ENCODE measurements around the gene GRK2. TPM values are rescaled to one million over a fixed set of nuclear protein-coding genes. Genes with fewer than 3 reads are reported as not detected.

GRK2 gene
- total RNA-seq, 1 donor from 2014 or later: 100 TPM

DNA sequence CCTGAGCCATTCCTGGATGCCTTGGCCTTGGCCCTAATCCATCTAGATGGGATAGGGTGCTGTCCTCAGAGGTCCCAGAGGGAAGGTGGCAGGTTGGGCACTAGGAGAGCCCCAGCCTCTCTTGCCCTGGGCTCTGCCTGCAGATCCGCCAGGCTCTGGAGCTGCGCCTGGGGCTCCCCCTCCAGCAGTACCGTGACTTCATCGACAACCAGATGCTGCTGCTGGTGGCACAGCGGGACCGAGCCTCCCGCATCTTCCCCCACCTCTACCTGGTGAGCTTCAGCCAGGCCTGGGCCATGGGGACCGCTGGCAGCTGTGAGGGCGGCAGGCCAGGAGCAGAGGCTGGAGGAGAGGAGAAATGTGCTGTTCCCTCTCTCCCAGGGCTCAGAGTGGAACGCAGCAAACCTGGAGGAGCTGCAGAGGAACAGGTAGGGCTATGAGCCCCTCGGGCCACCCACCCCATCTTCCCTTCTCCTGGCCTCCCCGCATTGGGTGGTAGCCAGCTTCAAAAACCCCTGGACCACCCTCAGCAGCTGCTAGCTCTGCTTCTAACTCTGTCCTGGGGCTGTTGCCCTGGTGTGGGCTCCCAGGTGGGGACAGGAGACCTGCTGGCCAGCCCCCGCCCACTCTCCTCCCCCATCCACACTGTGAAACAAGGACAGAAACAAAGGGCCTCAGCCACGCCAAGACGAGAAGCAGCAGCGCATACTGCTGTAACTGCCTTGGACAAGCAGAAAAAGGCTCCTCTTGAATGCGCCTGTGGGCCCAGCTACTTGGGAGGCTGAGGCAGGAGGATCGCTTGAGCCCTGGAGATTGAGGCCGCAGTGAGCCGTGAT is 42.0 kb downstream of the GRK2 start:
- H3K9me3 ChIP-seq: no peaks in the 10 kb centered on the region
- no peaks in the 10 kb centered on the region for H3K27me3 ChIP-seq
- H3K36me3 ChIP-seq: peaks cover 0 to 9% of the 10 kb centered on the region in 2 donors
- H3K4me3 ChIP-seq: no peak overlapping the region
- no peak for TF ChIP-seq POLR2AphosphoS5 (IDR thresholded peaks at IDR 0.05; ENCODE audit: insufficient read depth in 1 of 2, low read depth in 1 of 2)
- TF ChIP-seq, protein P1, sequence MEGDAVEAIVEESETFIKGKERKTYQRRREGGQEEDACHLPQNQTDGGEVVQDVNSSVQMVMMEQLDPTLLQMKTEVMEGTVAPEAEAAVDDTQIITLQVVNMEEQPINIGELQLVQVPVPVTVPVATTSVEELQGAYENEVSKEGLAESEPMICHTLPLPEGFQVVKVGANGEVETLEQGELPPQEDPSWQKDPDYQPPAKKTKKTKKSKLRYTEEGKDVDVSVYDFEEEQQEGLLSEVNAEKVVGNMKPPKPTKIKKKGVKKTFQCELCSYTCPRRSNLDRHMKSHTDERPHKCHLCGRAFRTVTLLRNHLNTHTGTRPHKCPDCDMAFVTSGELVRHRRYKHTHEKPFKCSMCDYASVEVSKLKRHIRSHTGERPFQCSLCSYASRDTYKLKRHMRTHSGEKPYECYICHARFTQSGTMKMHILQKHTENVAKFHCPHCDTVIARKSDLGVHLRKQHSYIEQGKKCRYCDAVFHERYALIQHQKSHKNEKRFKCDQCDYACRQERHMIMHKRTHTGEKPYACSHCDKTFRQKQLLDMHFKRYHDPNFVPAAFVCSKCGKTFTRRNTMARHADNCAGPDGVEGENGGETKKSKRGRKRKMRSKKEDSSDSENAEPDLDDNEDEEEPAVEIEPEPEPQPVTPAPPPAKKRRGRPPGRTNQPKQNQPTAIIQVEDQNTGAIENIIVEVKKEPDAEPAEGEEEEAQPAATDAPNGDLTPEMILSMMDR (IDR thresholded peaks at IDR 0.05): no peak
- no peak for TF ChIP-seq POLR2A (IDR thresholded peaks at IDR 0.05)
- peaks cover 43% of the 10 kb centered on the region for H3K4me1 ChIP-seq
- no peak overlapping the region for H3K27ac ChIP-seq
- DNase-seq (ENCODE audit: extremely low spot score in 2 of 2): no peak
- intact Hi-C loops (cut with DNase I): no loop called here

DNA sequence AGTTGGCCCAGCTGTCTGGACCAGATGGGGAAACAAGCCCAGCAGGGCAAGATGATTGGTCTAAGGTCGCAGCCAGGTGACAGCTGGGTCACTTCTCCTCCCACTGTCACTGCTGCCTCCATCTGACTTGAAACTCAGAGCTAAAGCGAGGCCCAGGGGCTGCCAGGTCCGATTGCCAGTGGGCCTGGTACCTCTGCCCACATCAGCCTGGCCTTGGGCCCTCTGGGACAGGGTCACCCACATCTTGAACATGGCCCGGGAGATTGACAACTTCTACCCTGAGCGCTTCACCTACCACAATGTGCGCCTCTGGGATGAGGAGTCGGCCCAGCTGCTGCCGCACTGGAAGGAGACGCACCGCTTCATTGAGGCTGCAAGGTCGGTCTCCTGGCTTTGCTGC is 42.9 kb downstream of the GRK2 start:
- H3K4me3 ChIP-seq: no peak overlapping the region
- intact Hi-C loops (cut with DNase I): no loop called here
- peaks cover 42% of the 10 kb centered on the region for H3K4me1 ChIP-seq
- H3K36me3 ChIP-seq: peaks cover 0 to 9% of the 10 kb centered on the region in 2 donors
- DNase-seq (ENCODE audit: extremely low spot score in 2 of 2): no peak
- no peaks in the 10 kb centered on the region for H3K27me3 ChIP-seq
- TF ChIP-seq POLR2AphosphoS5 (IDR thresholded peaks at IDR 0.05; ENCODE audit: insufficient read depth in 1 of 2, low read depth in 1 of 2) (no peak), POLR2A (IDR thresholded peaks at IDR 0.05) (no peak)
- TF ChIP-seq, protein P1 (IDR thresholded peaks at IDR 0.05): no peak
- H3K27ac ChIP-seq: no peak overlapping the region
- no peaks in the 10 kb centered on the region for H3K9me3 ChIP-seq

DNA sequence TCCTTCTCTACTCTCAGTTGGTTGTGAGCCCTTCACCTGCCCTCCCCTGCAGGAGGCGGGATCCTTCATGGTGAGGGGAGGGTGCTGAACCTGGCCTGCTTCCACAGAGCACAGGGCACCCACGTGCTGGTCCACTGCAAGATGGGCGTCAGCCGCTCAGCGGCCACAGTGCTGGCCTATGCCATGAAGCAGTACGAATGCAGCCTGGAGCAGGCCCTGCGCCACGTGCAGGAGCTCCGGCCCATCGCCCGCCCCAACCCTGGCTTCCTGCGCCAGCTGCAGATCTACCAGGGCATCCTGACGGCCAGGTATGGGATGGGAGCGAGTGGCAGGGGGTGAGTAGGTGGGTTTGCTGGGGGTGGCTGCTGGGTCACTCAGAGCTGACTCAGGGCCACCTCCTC is 43.4 kb downstream of the GRK2 start:
- intact Hi-C loops (cut with DNase I): no loop called here
- TF ChIP-seq, protein P1 (IDR thresholded peaks at IDR 0.05): no peak
- TF ChIP-seq POLR2AphosphoS5 (IDR thresholded peaks at IDR 0.05; ENCODE audit: insufficient read depth in 1 of 2, low read depth in 1 of 2) (no peak), POLR2A (IDR thresholded peaks at IDR 0.05) (no peak)
- no peak for DNase-seq (ENCODE audit: extremely low spot score in 2 of 2)
- no peak overlapping the region for H3K27ac ChIP-seq
- H3K27me3 ChIP-seq: no peaks in the 10 kb centered on the region
- H3K4me1 ChIP-seq: peaks cover 37% of the 10 kb centered on the region
- H3K4me3 ChIP-seq: no peak overlapping the region
- H3K36me3 ChIP-seq: peaks cover 0 to 9% of the 10 kb centered on the region in 2 donors
- H3K9me3 ChIP-seq: no peaks in the 10 kb centered on the region

DNA sequence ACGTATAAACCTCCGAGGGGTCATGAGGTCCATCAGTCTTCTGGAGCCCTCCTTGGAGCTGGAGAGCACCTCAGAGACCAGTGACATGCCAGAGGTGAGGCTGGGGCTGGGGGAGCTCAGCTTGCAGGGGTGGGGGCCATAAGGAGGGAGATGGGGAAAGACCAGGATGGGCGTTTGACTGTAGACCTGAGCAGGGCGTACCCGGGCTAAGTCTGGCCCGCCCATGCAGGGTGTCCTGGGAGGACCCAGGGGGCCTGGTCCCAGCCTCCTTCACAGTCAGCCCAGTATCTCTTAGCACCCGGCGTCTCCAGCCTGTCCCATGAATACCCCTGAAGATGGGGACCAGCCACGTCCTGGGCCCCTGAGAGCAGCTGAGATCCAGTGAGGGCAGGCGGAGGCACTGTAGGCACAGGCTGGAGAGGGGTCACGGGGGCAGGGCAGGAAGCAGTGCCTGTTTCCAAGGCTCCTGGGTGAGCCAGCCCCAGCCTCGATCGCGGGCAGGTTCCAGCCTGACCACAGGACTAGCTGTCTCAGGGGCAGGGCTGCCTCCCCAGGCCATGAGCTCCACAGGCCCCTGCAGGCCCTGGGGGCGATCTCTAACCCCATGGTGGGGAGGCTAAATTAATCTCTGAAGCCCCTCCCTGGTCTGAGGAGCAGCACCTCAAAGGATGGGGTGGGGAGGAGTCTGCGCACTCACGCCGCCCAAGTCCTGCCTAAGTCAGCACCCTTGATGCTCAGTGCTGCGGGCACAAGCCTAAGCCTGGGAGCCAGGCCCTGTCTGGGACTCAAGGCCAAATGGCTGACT is 44.2 kb downstream of the GRK2 start:
- H3K9me3 ChIP-seq: no peaks in the 10 kb centered on the region
- peak overlapping the region; percentile 69 for H3K27ac ChIP-seq
- DNase-seq (ENCODE audit: extremely low spot score in 2 of 2): peak in 1 of 2 donors; percentile 86
- TF ChIP-seq POLR2A (IDR thresholded peaks at IDR 0.05): no peak
- TF ChIP-seq POLR2AphosphoS5 (IDR thresholded peaks at IDR 0.05; ENCODE audit: insufficient read depth in 1 of 2, low read depth in 1 of 2): peak in 1 of 2 donors; percentile 18
- intact Hi-C loops (cut with DNase I): no loop called here
- H3K4me1 ChIP-seq: peaks cover 29% of the 10 kb centered on the region
- H3K4me3 ChIP-seq: no peak overlapping the region
- H3K36me3 ChIP-seq: peaks cover 0 to 9% of the 10 kb centered on the region in 2 donors
- no peaks in the 10 kb centered on the region for H3K27me3 ChIP-seq

DNA sequence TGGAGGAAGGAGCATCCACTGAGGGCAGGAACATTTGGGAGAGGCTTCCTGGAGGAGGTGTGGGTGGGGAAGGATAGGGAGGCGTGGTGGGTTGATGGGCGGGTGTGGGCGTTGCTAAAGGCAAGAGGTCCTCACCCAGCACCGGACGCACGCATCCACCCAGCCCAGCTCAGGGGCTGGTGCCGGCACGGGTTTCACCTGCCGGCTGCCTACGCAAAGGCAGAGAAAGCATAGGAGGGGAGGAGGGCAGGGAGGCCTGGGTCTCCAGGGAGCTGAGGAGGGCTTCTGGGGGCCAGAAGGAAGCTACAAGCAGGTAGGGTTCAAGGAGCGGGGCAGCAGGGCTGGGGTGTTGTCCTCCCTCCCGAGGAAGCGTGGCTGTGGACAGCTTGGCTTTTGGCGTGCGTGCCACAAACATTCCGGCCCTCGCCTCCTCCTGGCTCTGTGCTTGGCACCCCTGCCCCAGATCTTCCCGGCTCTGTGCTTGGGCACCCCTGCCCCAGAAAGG is 44.8 kb downstream of the GRK2 start:
- Histone ChIP-seq H3K4me3 (peak overlapping the region in 1 of 2 donors; percentile 7), H3K27ac (peak overlapping the region; percentile 87), H3K36me3 (peaks cover 0 to 9% of the 10 kb centered on the region in 2 donors), H3K9me3 (no peaks in the 10 kb centered on the region), H3K4me1 (peaks cover 27% of the 10 kb centered on the region), H3K27me3 (no peaks in the 10 kb centered on the region)
- intact Hi-C loops (cut with DNase I): no loop called here
- no peak for DNase-seq (ENCODE audit: extremely low spot score in 2 of 2)
- no peak for TF ChIP-seq POLR2A (IDR thresholded peaks at IDR 0.05)
- TF ChIP-seq, protein P1 (IDR thresholded peaks at IDR 0.05): no peak
- TF ChIP-seq POLR2AphosphoS5 (IDR thresholded peaks at IDR 0.05; ENCODE audit: insufficient read depth in 1 of 2, low read depth in 1 of 2): no peak

Measured in vagina (tissue), 2 donors.